GM21717 (cell line): Measurements from ENCODE around the gene FCRL4.

ENCODE experiments used
- ATAC-seq: cut with Tn5 transposase; IDR thresholded peaks from one replicate; pipeline ENCODE4 v1.9.1; 2021; ENCODE audit warnings: mild to moderate bottlenecking, moderate library complexity; ENCODE audit not compliant: unreplicated experiment

Gene FCRL4

GRCh38 chr1:157597959-157598667 lies at the start of gene FCRL4:
FCRL4 (minus strand) TSS chr1:157598085; CDS start chr1:157597944, 141 bp downstream.
- ATAC-seq, result peak; percentile 49

DNA sequence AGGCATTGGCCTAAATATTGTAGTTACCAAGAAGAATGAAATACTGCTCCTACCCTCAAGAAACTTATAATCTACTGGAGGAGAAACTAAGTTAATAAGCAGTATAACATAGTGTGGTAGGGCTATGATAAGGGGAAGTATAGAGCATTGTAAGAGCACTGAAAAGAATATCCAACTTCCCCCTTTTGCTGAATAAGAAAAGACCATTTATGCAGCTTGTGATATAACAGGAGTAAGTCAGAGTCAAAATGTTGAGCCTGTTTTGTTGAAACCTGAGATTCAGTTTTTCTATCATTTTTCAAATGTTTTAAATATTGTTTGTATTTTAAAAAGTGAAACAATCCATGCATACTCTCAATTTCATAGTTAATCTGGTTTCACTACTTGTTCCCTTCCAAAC lies 48.3 kb upstream of the FCRL4 start:
- ATAC-seq, result no peak

DNA sequence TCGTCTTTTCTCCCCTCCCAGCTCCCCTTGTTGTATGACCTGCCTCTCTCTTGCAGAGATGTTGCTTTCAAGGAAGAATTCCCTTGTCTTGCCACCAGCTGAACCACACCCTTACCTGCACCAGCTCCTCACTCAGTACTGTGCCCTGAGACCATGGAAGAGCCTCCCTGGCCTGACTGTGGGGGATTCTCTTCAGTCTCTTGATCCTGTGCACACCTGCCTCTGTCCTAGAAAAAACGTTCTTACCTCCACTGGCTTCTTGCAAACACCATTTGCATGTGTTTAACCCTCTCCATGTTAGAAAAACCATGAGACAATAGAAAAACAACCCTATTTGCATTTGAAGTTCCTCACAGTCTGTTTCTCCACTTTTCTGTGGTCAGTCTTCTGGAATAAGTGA lies 43.3 kb upstream of the FCRL4 start:
- no peak for ATAC-seq

GRCh38 chr1:157639800-157640199 lies 41.9 kb upstream of the FCRL4 start:
- ATAC-seq, result no peak

- no peak for ATAC-seq
These were observed 30.9 kb upstream of the FCRL4 start for GRCh38 chr1:157628773-157629172.

- no peak for ATAC-seq
These were observed 28.2 kb upstream of the FCRL4 start for GRCh38 chr1:157626099-157626498.

DNA sequence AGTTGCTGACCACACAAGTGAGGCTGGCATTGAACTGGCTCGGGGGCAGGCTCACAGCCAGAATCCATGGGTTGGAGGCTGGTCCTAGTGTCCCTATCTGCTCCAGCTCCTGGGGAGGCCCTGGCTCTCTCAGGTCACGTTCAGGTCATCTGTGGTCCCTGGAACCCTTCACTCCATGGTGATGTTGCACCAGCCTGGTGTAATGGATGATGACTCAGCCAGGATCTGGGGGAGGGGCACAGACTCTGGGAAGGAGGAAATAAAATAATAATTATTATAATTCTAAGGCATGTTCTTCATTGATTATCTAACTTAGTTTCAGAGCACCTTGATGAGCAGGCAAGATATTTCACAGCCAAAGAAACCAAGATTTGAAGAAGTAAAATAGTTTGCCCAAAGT lies 26.6 kb upstream of the FCRL4 start:
- ATAC-seq, result no peak

DNA sequence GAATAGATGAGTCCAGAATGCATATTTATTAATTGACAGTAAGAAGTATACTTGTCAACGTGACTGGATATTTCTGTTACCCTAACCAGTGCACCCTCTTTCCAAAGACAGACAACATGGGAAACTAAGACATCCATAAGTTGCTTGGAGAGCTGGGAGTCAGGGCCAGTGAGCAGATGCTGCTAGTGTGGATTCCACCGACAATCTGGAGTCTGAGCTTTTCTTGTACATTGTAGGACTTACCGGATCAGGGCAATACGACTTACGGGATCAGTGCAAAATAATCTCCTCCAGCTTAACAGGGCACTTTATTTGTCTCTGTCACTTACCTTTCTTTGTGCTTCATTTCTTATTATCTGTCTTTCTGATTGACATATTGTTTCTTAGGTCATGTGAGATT lies 24.6 kb upstream of the FCRL4 start:
- ATAC-seq, result no peak

DNA sequence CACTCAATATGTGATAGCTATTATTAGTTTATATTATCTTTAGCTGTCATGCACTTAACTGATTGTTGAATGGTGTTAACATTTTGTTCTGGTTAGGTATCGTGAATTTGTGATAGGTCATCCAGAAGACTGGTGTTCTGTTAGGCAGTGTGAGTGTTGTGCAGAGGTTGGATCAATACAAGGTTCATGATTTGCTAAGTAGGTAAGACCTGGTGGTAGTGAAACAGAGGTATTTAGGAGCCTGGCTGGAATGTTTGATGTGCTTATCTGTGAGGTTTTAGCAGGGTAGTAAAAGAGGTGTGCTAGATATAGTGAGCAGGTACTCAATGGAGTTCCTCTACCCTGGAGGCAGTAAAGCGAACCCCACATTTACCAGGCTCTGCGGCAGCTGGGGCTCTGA lies 20.3 kb upstream of the FCRL4 start:
- ATAC-seq, result no peak

GRCh38 chr1:157600236-157600635 lies 2.4 kb upstream of the FCRL4 start:
- ATAC-seq, result no peak

DNA sequence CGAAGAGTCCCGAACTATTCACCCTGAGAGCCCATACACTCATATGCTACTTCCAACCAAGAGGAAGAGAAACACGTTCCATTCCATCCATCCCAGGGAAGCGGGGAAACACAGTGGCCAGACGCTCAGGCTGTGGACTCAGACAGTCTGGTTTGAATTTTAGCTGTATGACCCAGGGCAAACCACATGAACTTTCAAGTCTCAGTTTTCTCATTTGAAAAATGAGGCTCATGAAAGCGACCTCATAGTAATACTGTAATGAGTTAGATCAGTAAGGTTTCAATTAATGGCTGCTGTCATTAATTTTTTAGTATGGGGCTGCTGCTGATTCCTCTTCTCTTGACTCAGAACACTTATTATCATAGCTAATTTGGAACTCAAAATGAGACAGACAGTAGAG lies 1.5 kb downstream of the FCRL4 start:
- ATAC-seq, result peak; percentile 42

- peak; percentile 54 for ATAC-seq
These were observed 2.5 kb downstream of the FCRL4 start for GRCh38 chr1:157595356-157595755.

GRCh38 chr1:157585984-157586383 lies 11.9 kb downstream of the FCRL4 start:
- ATAC-seq, result no peak

DNA sequence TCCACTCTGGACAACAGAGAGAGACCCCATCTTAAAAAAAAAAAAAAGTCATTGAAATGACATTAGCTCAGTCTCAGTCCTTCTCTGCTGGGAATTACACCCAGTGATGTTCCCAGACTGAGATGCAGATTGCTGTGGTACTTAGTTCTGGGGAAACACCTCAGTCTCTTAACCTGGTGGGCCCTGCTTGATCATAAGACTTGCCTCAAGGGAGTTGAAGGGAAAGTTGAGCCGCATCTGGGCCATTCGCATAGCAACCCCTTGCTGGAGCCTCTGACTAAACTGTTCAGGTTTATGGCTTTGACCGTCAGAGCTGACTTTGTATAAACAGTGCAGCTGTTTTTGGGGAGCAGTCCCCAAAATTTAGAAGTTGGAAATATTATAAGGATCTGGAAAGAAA lies 13.4 kb downstream of the FCRL4 start:
- ATAC-seq, result no peak

- ATAC-seq, result no peak
These were observed 17.1 kb downstream of the FCRL4 start for GRCh38 chr1:157580828-157581210.

DNA sequence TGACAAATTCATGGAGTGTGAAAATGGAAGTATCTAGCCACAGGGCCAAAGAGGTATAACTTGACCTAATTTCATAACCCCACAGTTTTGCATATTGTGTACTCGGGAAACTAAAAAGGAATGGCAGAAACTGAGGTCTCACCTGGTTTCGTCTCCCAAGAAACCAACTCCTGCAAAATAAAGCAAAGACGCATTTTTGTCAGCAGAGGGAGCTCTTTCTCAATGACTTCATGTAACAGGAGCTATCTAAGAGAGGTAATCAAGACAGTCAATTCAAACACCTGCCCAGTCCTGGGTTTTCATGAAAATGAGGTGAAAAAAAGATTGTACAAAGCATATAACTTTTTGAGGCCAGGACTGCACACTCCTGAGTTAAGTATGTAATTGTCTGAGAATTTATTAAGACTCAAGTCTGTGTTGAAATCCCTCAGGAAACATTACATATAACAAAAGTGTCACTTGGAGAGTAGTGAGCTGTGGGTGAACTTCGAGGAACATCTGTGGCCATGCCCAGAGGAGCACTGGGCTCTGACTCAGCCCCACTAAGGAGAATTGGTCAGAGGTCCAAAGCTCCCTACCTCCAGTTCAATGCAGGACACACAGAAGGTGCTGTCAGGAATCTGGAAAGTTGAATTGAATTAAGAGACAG lies 17.6 kb downstream of the FCRL4 start:
- ATAC-seq, result no peak

- no peak for ATAC-seq
These were observed 20.5 kb downstream of the FCRL4 start for GRCh38 chr1:157577420-157577819.

DNA sequence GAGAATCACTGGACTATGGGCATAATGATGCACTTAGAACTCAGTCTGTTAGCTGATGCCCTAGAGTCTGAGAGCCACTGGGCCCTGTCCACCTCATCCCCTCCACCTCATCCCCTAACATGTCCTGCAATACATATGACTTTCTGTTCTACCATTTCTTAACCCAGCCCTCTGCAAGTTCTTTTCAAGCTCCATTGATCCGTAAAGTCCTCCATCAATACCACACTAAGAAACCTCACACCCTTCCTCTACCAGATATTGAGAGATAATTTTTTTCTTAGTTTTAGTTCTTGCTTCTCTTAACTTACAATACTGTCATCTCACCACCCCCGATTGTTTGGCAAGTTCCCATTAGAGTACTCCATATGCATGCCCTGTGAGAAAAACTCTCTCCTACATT lies 22.1 kb downstream of the FCRL4 start:
- peak; percentile 61 for ATAC-seq

DNA sequence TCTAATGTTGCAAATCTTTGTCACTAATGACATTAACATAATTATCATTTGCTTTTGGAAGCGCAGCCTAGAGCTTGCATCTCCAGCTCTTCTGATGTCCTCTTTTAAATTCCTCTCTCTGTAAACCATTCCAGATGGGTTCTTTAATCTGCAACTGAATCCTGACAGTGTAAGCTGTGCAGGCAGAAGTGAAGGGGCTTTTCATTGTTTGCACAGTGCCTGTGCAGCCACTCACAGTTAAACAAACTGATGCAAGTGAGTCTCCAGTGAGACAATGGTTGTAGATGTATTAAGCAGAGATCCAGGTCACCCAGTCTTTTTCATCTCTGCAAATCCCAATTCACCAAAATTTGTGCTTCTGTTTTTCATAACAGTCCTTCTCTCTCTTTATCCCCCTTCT lies 23.0 kb downstream of the FCRL4 start:
- ATAC-seq, result no peak

DNA sequence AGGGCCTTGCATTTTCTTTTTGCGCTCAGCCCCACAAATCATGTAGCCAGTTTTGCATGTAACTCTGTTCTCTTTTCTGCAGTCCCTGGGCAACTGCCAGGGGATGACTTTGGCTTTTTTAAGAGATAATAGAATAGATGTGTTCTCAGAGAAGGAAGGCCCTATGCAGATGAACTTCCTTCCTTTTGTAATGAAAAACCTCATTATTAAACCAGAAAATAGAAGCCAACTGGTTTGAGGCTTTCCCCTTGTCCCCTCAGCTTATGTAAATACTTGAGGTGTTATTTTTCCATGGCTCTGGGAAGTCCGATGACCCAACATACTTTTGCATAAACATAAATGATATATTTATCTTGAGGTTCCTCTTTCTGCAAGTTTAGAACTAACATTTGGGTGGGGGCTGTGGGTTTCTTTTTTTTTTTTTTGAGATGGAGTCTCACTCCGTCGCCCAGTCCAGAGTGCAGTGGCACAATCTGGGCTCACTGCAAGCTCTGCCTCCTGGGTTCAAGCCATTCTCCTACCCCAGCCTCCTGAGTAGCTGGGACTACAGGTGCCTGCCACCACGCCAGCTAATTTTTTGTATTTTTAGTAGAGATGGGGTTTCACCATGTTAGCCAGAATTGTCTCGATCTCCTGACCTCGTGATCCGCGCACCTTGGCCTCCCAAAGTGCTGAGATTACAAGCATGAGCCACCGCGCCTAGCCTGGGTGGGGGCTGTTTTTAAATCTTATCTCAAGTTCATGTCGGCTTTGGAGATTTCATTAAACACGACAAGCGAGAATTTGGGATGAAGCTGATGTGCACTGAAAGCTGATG lies 31.2 kb downstream of the FCRL4 start:
- peak; percentile 45 for ATAC-seq

DNA sequence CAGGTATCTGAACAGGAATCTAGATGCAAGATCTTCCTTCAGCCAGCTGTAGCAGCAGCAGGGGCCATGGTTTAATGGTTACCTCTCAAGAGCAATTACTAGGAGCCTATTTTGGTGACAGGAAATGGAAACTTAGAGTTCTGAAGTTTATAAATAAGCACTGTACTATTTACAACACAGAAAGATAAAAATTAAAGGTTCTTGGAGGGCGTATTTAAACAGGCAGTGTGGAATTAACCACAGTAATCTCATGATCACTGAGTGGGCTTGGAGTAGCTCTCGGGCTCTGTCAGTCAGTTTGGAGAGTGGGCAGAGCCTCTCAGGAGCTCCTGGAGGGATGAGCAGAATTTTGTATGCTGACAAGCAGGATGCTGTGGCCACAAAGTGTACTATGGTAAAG lies 35.4 kb downstream of the FCRL4 start:
- no peak for ATAC-seq

GRCh38 chr1:157558119-157558518 lies 39.8 kb downstream of the FCRL4 start:
- no peak for ATAC-seq
